ENCODE results near the gene KCNJ4.

GRCh38 chr22:38460426-38460840, 5.4 kb upstream of the KCNJ4 start:
- TF ChIP-seq CTCF (conservative IDR thresholded peaks at IDR 0.05; ENCODE audit: low read depth, low read length) = no peak
- no peak for TF ChIP-seq EZH2 (IDR thresholded peaks at IDR 0.05; ENCODE audit: low read length, unreplicated experiment)
